Peyer's patch (tissue), 4 donors: Measurements from ENCODE around the gene OSBPL5.

Experiments
- POLR2A ChIP-seq, 2 donors: fragments of 450-650 bp; IDR thresholded peaks; one replicate each; pipeline ENCODE4 v1.5.1; 2017; ENCODE audit warnings: antibody characterized with exemption in 2 of 2, mild to moderate bottlenecking in 2 of 2, moderate library complexity in 2 of 2
- TF ChIP-seq, protein P1 (sequence below), 6 experiments: fragments of 450-650 bp in 4 of 6; fragments of 200-600 bp in 2 of 6; sonication (generic) in 1 of 6; IDR thresholded peaks; one replicate each; pipeline ENCODE4 v1.5.1; 2017 to 2019; ENCODE audit warnings: antibody characterized with exemption in 6 of 6, mild to moderate bottlenecking in 3 of 6, moderate library complexity in 1 of 6

DNA sequence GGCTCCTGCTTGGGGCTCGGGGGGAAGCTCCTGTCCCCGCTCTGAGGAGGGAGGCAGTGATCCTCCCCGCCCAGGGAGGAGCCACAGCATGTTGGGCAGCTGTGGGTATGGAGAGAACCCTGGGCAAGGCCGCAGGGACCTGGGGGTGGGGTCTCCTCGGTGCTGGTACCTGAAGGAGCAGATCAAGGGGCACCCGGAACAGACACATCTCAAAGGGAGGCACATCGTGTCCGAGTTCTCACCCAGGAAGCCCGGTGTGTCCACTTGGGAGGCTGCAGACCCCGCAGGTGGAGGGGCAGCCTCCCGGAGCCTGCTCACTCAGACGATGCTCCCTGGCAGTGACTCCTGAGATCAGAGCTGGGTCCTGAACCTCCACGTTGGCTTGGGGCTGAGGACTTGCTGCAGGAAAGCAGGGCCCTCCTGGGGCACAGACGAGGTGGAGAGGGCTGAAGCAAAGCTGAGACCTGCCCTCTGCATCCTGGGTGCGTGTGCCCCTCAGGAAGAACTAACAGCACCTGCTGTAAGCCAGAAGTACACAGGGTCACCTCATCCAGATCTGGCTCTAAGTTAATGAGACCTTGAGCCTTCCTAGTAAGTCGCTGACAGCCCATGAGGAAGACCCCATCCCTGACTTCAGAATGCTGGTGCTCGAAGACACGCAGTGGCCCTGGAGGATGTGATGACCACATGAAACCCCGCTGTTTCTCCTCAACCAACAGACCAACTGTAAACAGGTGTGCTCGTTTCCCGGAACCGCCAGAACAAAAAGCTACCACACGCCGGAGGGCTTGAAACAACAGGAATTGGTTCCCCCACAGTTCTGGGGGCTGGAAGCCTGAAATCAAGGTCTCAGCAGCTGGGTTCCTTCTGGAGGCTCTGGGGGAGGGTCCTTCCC, 5.9 kb upstream of the OSBPL5 start:
- TF ChIP-seq, protein P1, sequence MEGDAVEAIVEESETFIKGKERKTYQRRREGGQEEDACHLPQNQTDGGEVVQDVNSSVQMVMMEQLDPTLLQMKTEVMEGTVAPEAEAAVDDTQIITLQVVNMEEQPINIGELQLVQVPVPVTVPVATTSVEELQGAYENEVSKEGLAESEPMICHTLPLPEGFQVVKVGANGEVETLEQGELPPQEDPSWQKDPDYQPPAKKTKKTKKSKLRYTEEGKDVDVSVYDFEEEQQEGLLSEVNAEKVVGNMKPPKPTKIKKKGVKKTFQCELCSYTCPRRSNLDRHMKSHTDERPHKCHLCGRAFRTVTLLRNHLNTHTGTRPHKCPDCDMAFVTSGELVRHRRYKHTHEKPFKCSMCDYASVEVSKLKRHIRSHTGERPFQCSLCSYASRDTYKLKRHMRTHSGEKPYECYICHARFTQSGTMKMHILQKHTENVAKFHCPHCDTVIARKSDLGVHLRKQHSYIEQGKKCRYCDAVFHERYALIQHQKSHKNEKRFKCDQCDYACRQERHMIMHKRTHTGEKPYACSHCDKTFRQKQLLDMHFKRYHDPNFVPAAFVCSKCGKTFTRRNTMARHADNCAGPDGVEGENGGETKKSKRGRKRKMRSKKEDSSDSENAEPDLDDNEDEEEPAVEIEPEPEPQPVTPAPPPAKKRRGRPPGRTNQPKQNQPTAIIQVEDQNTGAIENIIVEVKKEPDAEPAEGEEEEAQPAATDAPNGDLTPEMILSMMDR (IDR thresholded peaks at IDR 0.05): no peak
- no peak for TF ChIP-seq POLR2A (IDR thresholded peaks at IDR 0.05)
